ENCODE results near the gene ATXN10. TPM values are rescaled to one million over a fixed set of nuclear protein-coding genes. Genes with fewer than 3 reads are reported as not detected.
A peak's percentile ranks its signal among the peaks of the same experiment; 100 is the strongest.

ATXN10 gene
- total and polyA plus RNA-seq, 11 donors: 55.0 to 192 (median 149) TPM

DNA sequence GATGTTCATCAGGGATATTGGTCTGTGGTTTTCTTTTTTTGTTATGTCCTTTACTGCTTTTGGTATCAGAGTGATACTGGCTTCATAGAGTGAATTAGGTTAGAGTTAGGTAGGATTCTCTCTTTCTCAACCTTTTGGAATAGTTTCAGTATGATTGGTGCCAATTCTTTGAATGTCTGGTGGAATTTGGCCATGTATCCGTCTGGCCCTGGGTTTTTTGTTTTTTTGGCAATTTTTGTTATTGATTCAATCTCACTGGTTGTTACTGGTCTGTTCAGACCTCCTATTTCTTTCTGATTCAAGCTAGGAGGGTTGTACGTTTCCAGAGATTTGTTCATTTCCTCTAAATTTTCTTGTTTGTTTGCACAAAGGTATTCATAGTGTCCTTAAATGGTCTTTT is 54.4 kb downstream of the ATXN10 start:
- peaks cover 0 to 39% (median 23%) of the 10 kb centered on the region in 9 donors for H3K36me3 ChIP-seq
- peaks cover 0 to 7% (median 0%) of the 10 kb centered on the region in 12 donors for H3K4me1 ChIP-seq
- intact Hi-C loops (cut with DNase I): no loop called here
- no peak overlapping the region for H3K4me3 ChIP-seq
- H3K27ac ChIP-seq: no peak overlapping the region
- no peaks in the 10 kb centered on the region for H3K27me3 ChIP-seq
- ATAC-seq (no peak), DNase-seq (no peak)
- no peaks in the 10 kb centered on the region for H3K9me3 ChIP-seq
- WGBS, 4 donors: 46 to 77% (median 65%) methylated on average over 2 of the region's 2 CpGs
- TF ChIP-seq, protein P1, sequence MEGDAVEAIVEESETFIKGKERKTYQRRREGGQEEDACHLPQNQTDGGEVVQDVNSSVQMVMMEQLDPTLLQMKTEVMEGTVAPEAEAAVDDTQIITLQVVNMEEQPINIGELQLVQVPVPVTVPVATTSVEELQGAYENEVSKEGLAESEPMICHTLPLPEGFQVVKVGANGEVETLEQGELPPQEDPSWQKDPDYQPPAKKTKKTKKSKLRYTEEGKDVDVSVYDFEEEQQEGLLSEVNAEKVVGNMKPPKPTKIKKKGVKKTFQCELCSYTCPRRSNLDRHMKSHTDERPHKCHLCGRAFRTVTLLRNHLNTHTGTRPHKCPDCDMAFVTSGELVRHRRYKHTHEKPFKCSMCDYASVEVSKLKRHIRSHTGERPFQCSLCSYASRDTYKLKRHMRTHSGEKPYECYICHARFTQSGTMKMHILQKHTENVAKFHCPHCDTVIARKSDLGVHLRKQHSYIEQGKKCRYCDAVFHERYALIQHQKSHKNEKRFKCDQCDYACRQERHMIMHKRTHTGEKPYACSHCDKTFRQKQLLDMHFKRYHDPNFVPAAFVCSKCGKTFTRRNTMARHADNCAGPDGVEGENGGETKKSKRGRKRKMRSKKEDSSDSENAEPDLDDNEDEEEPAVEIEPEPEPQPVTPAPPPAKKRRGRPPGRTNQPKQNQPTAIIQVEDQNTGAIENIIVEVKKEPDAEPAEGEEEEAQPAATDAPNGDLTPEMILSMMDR (IDR thresholded peaks at IDR 0.05): no peak
- TF ChIP-seq POLR2A (IDR thresholded peaks at IDR 0.05): no peak

DNA sequence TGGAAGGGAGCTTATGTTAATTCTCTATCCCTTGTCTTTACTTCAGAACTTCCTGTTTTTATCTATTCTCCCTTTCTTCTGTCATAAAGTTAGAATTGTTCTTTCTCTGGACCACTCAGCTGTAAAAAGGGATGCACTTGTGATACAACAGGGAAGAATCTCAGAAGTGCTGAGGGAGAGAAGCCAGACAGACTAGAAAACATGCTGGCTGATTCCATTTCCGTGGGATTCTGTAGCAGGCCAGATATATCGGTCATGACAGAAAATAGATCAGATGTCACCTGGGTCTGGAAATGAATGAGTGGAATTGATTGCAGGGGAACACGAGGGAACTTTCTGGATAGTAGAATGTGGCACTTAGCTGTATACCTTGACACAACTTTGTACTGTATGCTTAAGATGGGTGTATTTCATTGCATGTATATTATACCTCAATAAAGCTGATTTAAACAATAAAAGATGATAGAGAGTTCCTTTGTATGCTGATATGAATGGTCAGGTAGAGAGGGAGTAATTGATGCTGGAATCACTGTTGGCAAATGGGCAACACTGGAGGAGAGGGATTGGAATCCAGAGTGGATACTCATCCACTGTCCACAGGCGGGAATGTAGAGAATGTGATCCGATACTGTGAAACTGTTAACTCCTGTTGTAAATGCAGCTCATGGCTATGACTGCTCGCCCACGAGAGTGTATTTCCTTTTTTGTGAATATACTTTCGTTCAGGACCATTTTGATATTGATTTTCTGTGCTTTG is 59.6 kb downstream of the ATXN10 start:
- Histone ChIP-seq H3K27me3 (no peaks in the 10 kb centered on the region), H3K36me3 (peaks cover 0 to 55% (median 28%) of the 10 kb centered on the region in 9 donors), H3K4me1 (peaks cover 0 to 13% (median 0%) of the 10 kb centered on the region in 12 donors), H3K4me3 (no peak overlapping the region), H3K9me3 (no peaks in the 10 kb centered on the region), H3K27ac (no peak overlapping the region)
- TF ChIP-seq, protein P1 (IDR thresholded peaks at IDR 0.05): no peak
- no peak for DNase-seq
- 68 to 76% (median 72%) methylated on average over 8 of the region's 8 CpGs for WGBS, 4 donors
- ATAC-seq: peak in 1 of 4 donors; percentile 16
- intact Hi-C loops (cut with DNase I): no loop called here

GRCh38 chr22:45731798-45732495 is 60.3 kb downstream of the ATXN10 start:
- 85 to 90% (median 86%) methylated on average over 7 of the region's 7 CpGs for WGBS, 4 donors
- ATAC-seq (peak in 2 of 4 donors; percentile 38 to 41), DNase-seq (no peak)
- peaks cover 0 to 62% (median 32%) of the 10 kb centered on the region in 9 donors for H3K36me3 ChIP-seq
- H3K9me3 ChIP-seq: no peaks in the 10 kb centered on the region
- no peaks in the 10 kb centered on the region for H3K27me3 ChIP-seq
- intact Hi-C loops (cut with DNase I): no loop called here
- peaks cover 0 to 11% (median 0%) of the 10 kb centered on the region in 12 donors for H3K4me1 ChIP-seq
- no peak overlapping the region for H3K4me3 ChIP-seq
- TF ChIP-seq POLR2A (IDR thresholded peaks at IDR 0.05): no peak
- TF ChIP-seq, protein P1 (IDR thresholded peaks at IDR 0.05): peak in 7 of 12 donors; percentile 11 to 38 (median 24)
- H3K27ac ChIP-seq: no peak overlapping the region

GRCh38 chr22:45735273-45735672 is 63.6 kb downstream of the ATXN10 start:
- WGBS, 4 donors: 96 to 97% (median 97%) methylated on average over 3 of the region's 3 CpGs
- Histone ChIP-seq H3K36me3 (peaks cover 0 to 83% (median 49%) of the 10 kb centered on the region in 9 donors), H3K4me3 (no peak overlapping the region), H3K27me3 (no peaks in the 10 kb centered on the region), H3K9me3 (no peaks in the 10 kb centered on the region), H3K27ac (no peak overlapping the region), H3K4me1 (peaks cover 0 to 11% (median 0%) of the 10 kb centered on the region in 12 donors)
- ATAC-seq: no peak
- DNase-seq: no peak
- intact Hi-C loops (cut with DNase I): no loop called here
- TF ChIP-seq, protein P1 (IDR thresholded peaks at IDR 0.05): no peak
- TF ChIP-seq POLR2A (IDR thresholded peaks at IDR 0.05): no peak
